Neural cell (in vitro differentiated cells): ENCODE results near the gene ATP23. TPM values are rescaled to one million over a fixed set of nuclear protein-coding genes. Genes with fewer than 3 reads are reported as not detected.

Source experiments
- H2AFZ ChIP-seq: fragments of 200-600, 300-800 bp; sonication (generic), shearing (Covaris generic); 2 replicates; pipeline ENCODE4 v1.6.0; 2014; ENCODE audit warnings: low read depth, mild to moderate bottlenecking, antibody characterized with exemption, low read length, moderate library complexity
- H3F3A ChIP-seq: fragments of 200-600 bp; shearing (Covaris generic); 2 replicates; pipeline ENCODE4 v1.6.1; 2016; ENCODE audit warnings: mild to moderate bottlenecking, moderate library complexity, mixed read lengths, antibody characterized with exemption, low read length; ENCODE audit not compliant: insufficient read depth, poor library complexity, severe bottlenecking
- H3K27ac ChIP-seq: fragments of 200-600, 300-800 bp; sonication (generic), shearing (Covaris generic); 2 replicates; pipeline ENCODE4 v1.5.1; 2014; ENCODE audit warnings: mild to moderate bottlenecking, low read length, moderate library complexity
- H3K27me3 ChIP-seq: fragments of 300-800, 200-600 bp; sonication (generic), shearing (Covaris generic); 2 replicates; pipeline ENCODE4 v1.6.0; 2014; ENCODE audit warnings: mild to moderate bottlenecking, low read depth, low read length, moderate library complexity; ENCODE audit not compliant: insufficient read depth
- H3K36me3 ChIP-seq: fragments of 300-800, 200-600 bp; sonication (generic), shearing (Covaris generic); 2 replicates; pipeline ENCODE4 v1.5.1; 2014; ENCODE audit warnings: mild to moderate bottlenecking, antibody characterized with exemption, low read length, moderate library complexity; ENCODE audit not compliant: insufficient read depth
- H3K4me2 ChIP-seq: fragments of 300-800, 200-600 bp; sonication (generic), shearing (Covaris generic); 2 replicates; pipeline ENCODE4 v1.6.0; 2014; ENCODE audit warnings: mild to moderate bottlenecking, low read length
- H3K4me3 ChIP-seq: fragments of 300-800, 200-600 bp; sonication (generic), shearing (Covaris generic); 2 replicates; pipeline ENCODE4 v1.5.1; 2014; ENCODE audit warnings: mild to moderate bottlenecking, low read length, moderate library complexity
- H3K79me2 ChIP-seq: fragments of 200-600 bp; shearing (Covaris generic); replicated peaks from 2 replicates; pipeline ENCODE4 v1.6.0; 2014; ENCODE audit warnings: mild to moderate bottlenecking, low read length, moderate library complexity; ENCODE audit not compliant: insufficient read depth
- H3K9ac ChIP-seq: fragments of 300-800, 200-600 bp; sonication (generic), shearing (Covaris generic); 2 replicates; pipeline ENCODE4 v1.6.1; 2016; ENCODE audit warnings: mild to moderate bottlenecking, low read length, mixed read lengths
- H3K9me2 ChIP-seq: fragments of 200-600 bp; shearing (Covaris generic); 2 replicates; pipeline ENCODE4 v1.6.1; 2016; ENCODE audit warnings: mild to moderate bottlenecking, low read length, mixed read lengths; ENCODE audit not compliant: insufficient read depth
- H3K9me3 ChIP-seq: fragments of 200-600, 300-800 bp; sonication (generic), shearing (Covaris generic); 2 replicates; pipeline ENCODE4 v1.6.1; 2016; ENCODE audit warnings: mild to moderate bottlenecking, mixed run types, low read length, moderate library complexity, mixed read lengths
- H4K20me1 ChIP-seq: fragments of 200-600 bp; shearing (Covaris generic); 2 replicates; pipeline ENCODE4 v1.6.1; 2016; ENCODE audit warnings: mild to moderate bottlenecking, mixed run types; ENCODE audit not compliant: insufficient read depth
- EP300 ChIP-seq: fragments of 450-650 bp; conservative IDR thresholded peaks from 2 replicates; pipeline ENCODE4 v1.6.1; 2014; ENCODE audit warnings: antibody characterized with exemption, mild to moderate bottlenecking, moderate library complexity; ENCODE audit not compliant: poor library complexity, severe bottlenecking
- EZH2 ChIP-seq: fragments of 200-600, 300-800 bp; shearing (Covaris generic), sonication (generic); IDR thresholded peaks from 2 replicates; pipeline ENCODE4 v1.6.1; 2014; ENCODE audit warnings: antibody characterized with exemption, low read length, borderline replicate concordance, mild to moderate bottlenecking; ENCODE audit not compliant: insufficient read depth, poor library complexity, severe bottlenecking
- MXI1 ChIP-seq: fragments of 450-650 bp; conservative IDR thresholded peaks from 2 replicates; pipeline ENCODE4 v1.6.1; 2014; ENCODE audit warnings: antibody characterized with exemption, mild to moderate bottlenecking; ENCODE audit not compliant: poor library complexity, severe bottlenecking
- POLR2AphosphoS5 ChIP-seq: IDR thresholded peaks from 2 replicates; pipeline ENCODE4 v1.6.1; 2012
- RAD21 ChIP-seq: fragments of 450-650 bp; conservative IDR thresholded peaks from 2 replicates; pipeline ENCODE4 v1.6.1; 2014; ENCODE audit warnings: antibody characterized with exemption, mild to moderate bottlenecking, moderate library complexity
- SMC3 ChIP-seq: fragments of 450-650 bp; conservative IDR thresholded peaks from 2 replicates; pipeline ENCODE4 v1.6.1; 2014; ENCODE audit warnings: antibody characterized with exemption, mild to moderate bottlenecking, moderate library complexity; ENCODE audit not compliant: poor library complexity
- TAF1 ChIP-seq: IDR thresholded peaks from 2 replicates; pipeline ENCODE4 v1.6.1; 2012; ENCODE audit warnings: low read depth
- polyA plus RNA-seq: library from polyadenylated mRNA; depleted of rRNA; stranded (reverse); fragments of >200 nt; gene quantifications from 2 replicates; pipeline ENCODE4 v1.2.3, GENCODE V29; 2014
- TF ChIP-seq, protein P1 (sequence below): IDR thresholded peaks from 2 replicates; pipeline ENCODE4 v1.6.1; 2012; ENCODE audit warnings: borderline replicate concordance
- TF ChIP-seq, protein P2 (sequence below): fragments of 450-650 bp; IDR thresholded peaks from 2 replicates; pipeline ENCODE4 v1.5.1; 2014; ENCODE audit warnings: antibody characterized with exemption, mild to moderate bottlenecking, moderate library complexity; ENCODE audit not compliant: poor library complexity, severe bottlenecking

The ATP23 gene
- polyA plus RNA-seq, 1 donor from 2014 or later = 5.7 TPM

DNA sequence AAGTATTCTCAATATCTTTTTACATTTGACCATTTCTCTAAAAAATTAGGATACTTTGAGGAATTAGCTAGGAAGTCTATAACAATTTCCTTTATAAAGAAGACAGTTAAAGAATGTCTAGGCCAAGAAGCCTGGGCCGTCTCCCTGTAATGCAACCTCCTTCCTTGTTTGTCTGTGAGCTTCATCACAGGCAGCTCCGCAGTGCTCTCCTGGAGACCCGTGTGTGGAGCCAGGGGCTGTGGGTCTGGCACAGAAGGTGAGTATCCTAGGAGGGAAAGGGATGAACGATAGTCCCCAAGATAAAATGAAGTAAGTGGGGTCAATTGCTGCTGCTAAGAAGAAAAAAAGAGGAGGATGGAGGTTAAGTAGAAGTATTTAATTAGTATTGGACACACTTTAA is 31.8 kb upstream of the ATP23 start:
- Histone ChIP-seq H3K79me2 (no peaks in the 10 kb centered on the region), H4K20me1 (no peaks in the 10 kb centered on the region), H3K36me3 (no peaks in the 10 kb centered on the region), H3F3A (no peaks in the 10 kb centered on the region), H3K9me3 (no peaks in the 10 kb centered on the region), H3K4me3 (no peak overlapping the region), H3K9me2 (no peaks in the 10 kb centered on the region), H3K4me2 (no peak overlapping the region), H3K27me3 (no peaks in the 10 kb centered on the region), H2AFZ (no peak overlapping the region), H3K27ac (no peak overlapping the region), H3K9ac (no peak overlapping the region)
- TF ChIP-seq TAF1 = no peak
- TF ChIP-seq EZH2 = no peak
- TF ChIP-seq POLR2AphosphoS5 = no peak
- no peak for TF ChIP-seq EP300
- TF ChIP-seq, protein P1, sequence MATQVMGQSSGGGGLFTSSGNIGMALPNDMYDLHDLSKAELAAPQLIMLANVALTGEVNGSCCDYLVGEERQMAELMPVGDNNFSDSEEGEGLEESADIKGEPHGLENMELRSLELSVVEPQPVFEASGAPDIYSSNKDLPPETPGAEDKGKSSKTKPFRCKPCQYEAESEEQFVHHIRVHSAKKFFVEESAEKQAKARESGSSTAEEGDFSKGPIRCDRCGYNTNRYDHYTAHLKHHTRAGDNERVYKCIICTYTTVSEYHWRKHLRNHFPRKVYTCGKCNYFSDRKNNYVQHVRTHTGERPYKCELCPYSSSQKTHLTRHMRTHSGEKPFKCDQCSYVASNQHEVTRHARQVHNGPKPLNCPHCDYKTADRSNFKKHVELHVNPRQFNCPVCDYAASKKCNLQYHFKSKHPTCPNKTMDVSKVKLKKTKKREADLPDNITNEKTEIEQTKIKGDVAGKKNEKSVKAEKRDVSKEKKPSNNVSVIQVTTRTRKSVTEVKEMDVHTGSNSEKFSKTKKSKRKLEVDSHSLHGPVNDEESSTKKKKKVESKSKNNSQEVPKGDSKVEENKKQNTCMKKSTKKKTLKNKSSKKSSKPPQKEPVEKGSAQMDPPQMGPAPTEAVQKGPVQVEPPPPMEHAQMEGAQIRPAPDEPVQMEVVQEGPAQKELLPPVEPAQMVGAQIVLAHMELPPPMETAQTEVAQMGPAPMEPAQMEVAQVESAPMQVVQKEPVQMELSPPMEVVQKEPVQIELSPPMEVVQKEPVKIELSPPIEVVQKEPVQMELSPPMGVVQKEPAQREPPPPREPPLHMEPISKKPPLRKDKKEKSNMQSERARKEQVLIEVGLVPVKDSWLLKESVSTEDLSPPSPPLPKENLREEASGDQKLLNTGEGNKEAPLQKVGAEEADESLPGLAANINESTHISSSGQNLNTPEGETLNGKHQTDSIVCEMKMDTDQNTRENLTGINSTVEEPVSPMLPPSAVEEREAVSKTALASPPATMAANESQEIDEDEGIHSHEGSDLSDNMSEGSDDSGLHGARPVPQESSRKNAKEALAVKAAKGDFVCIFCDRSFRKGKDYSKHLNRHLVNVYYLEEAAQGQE = no peak
- TF ChIP-seq, protein P2, sequence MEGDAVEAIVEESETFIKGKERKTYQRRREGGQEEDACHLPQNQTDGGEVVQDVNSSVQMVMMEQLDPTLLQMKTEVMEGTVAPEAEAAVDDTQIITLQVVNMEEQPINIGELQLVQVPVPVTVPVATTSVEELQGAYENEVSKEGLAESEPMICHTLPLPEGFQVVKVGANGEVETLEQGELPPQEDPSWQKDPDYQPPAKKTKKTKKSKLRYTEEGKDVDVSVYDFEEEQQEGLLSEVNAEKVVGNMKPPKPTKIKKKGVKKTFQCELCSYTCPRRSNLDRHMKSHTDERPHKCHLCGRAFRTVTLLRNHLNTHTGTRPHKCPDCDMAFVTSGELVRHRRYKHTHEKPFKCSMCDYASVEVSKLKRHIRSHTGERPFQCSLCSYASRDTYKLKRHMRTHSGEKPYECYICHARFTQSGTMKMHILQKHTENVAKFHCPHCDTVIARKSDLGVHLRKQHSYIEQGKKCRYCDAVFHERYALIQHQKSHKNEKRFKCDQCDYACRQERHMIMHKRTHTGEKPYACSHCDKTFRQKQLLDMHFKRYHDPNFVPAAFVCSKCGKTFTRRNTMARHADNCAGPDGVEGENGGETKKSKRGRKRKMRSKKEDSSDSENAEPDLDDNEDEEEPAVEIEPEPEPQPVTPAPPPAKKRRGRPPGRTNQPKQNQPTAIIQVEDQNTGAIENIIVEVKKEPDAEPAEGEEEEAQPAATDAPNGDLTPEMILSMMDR = no peak
- TF ChIP-seq RAD21 = no peak
- no peak for TF ChIP-seq MXI1
- TF ChIP-seq SMC3 = no peak

DNA sequence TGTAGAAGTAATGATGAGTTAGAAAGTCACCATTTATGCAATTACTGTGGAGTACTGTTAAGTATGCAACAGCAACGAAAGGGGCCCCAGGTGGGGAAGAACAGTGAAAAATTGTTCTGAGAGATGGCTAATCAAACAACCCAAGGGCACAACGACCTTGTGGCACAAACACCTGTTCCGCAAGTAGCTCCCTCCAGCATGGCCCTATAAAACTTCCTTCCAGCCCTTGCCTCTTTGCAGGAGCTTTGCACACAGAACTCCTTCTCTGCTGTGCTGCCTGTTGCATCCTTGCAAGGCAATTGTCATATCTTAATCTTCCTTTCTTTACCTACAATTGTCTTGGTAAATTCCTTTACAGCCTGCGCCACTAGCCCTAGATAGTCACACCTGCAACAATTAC is 23.2 kb upstream of the ATP23 start:
- Histone ChIP-seq H2AFZ (no peak overlapping the region), H3K9me3 (no peaks in the 10 kb centered on the region), H3F3A (no peaks in the 10 kb centered on the region), H3K9me2 (no peaks in the 10 kb centered on the region), H3K36me3 (no peaks in the 10 kb centered on the region), H4K20me1 (no peaks in the 10 kb centered on the region), H3K9ac (no peak overlapping the region), H3K79me2 (no peaks in the 10 kb centered on the region), H3K4me3 (no peak overlapping the region), H3K27me3 (no peaks in the 10 kb centered on the region), H3K27ac (no peak overlapping the region), H3K4me2 (no peak overlapping the region)
- no peak for TF ChIP-seq EZH2
- no peak for TF ChIP-seq TAF1
- TF ChIP-seq POLR2AphosphoS5 = no peak
- TF ChIP-seq, protein P2 = no peak
- no peak for TF ChIP-seq MXI1
- no peak for TF ChIP-seq RAD21
- TF ChIP-seq SMC3 = no peak
- TF ChIP-seq, protein P1 = no peak
- TF ChIP-seq EP300 = no peak
